Measurements from ENCODE around the gene MYO7A. TPM values are rescaled to one million over a fixed set of nuclear protein-coding genes. Genes with fewer than 3 reads are reported as not detected.

The MYO7A gene
- total RNA-seq, 1 donor from 2014 or later: 11.6 TPM

- Mint-ChIP-seq H3K27ac (ENCODE audit: unreplicated experiment) (no peak overlapping the region), H3K9me3 (ENCODE audit: unreplicated experiment) (peaks cover 6% of the 10 kb centered on the region), H3K4me1 (ENCODE audit: low read depth, unreplicated experiment) (peaks cover 13% of the 10 kb centered on the region), H3K27me3 (ENCODE audit: unreplicated experiment) (peaks cover 7% of the 10 kb centered on the region), H3K4me3 (ENCODE audit: unreplicated experiment) (no peak overlapping the region), H3K36me3 (ENCODE audit: unreplicated experiment) (no peaks in the 10 kb centered on the region)
- no peak for DNase-seq
- no peak for TF ChIP-seq CTCF (IDR thresholded peaks at IDR 0.05; ENCODE audit: partially characterized antibody, unreplicated experiment)
Observed at GRCh38 chr11:77124041-77124440, 4.0 kb upstream of the MYO7A start.

GRCh38 chr11:77124488-77124887 is 3.6 kb upstream of the MYO7A start:
- TF ChIP-seq CTCF (IDR thresholded peaks at IDR 0.05; ENCODE audit: partially characterized antibody, unreplicated experiment): no peak
- DNase-seq: no peak
- Mint-ChIP-seq H3K9me3 (ENCODE audit: unreplicated experiment) (peaks cover 6% of the 10 kb centered on the region), H3K27ac (ENCODE audit: unreplicated experiment) (no peak overlapping the region), H3K36me3 (ENCODE audit: unreplicated experiment) (no peaks in the 10 kb centered on the region), H3K4me3 (ENCODE audit: unreplicated experiment) (no peak overlapping the region), H3K4me1 (ENCODE audit: low read depth, unreplicated experiment) (peaks cover 15% of the 10 kb centered on the region), H3K27me3 (ENCODE audit: unreplicated experiment) (peaks cover 7% of the 10 kb centered on the region)

- peaks cover 7% of the 10 kb centered on the region for H3K27me3 Mint-ChIP-seq (ENCODE audit: unreplicated experiment)
- H3K9me3 Mint-ChIP-seq (ENCODE audit: unreplicated experiment): peaks cover 8% of the 10 kb centered on the region
- H3K27ac Mint-ChIP-seq (ENCODE audit: unreplicated experiment): no peak overlapping the region
- no peak for TF ChIP-seq CTCF (IDR thresholded peaks at IDR 0.05; ENCODE audit: partially characterized antibody, unreplicated experiment)
- H3K4me1 Mint-ChIP-seq (ENCODE audit: low read depth, unreplicated experiment): peaks cover 15% of the 10 kb centered on the region
- H3K36me3 Mint-ChIP-seq (ENCODE audit: unreplicated experiment): no peaks in the 10 kb centered on the region
- H3K4me3 Mint-ChIP-seq (ENCODE audit: unreplicated experiment): no peak overlapping the region
- DNase-seq: no peak
Observed at GRCh38 chr11:77125191-77125590, 2.9 kb upstream of the MYO7A start.

- no peaks in the 10 kb centered on the region for H3K36me3 Mint-ChIP-seq (ENCODE audit: unreplicated experiment)
- no peak overlapping the region for H3K27ac Mint-ChIP-seq (ENCODE audit: unreplicated experiment)
- peaks cover 7% of the 10 kb centered on the region for H3K27me3 Mint-ChIP-seq (ENCODE audit: unreplicated experiment)
- H3K9me3 Mint-ChIP-seq (ENCODE audit: unreplicated experiment): peaks cover 8% of the 10 kb centered on the region
- no peak for TF ChIP-seq CTCF (IDR thresholded peaks at IDR 0.05; ENCODE audit: partially characterized antibody, unreplicated experiment)
- no peak for DNase-seq
- peaks cover 15% of the 10 kb centered on the region for H3K4me1 Mint-ChIP-seq (ENCODE audit: low read depth, unreplicated experiment)
- H3K4me3 Mint-ChIP-seq (ENCODE audit: unreplicated experiment): no peak overlapping the region
Observed at GRCh38 chr11:77125695-77126094, 2.4 kb upstream of the MYO7A start.

GRCh38 chr11:77126156-77126775 is 1.8 kb upstream of the MYO7A start:
- no peak for DNase-seq
- TF ChIP-seq CTCF (IDR thresholded peaks at IDR 0.05; ENCODE audit: partially characterized antibody, unreplicated experiment): no peak
- Mint-ChIP-seq H3K36me3 (ENCODE audit: unreplicated experiment) (no peaks in the 10 kb centered on the region), H3K4me1 (ENCODE audit: low read depth, unreplicated experiment) (peaks cover 15% of the 10 kb centered on the region), H3K27me3 (ENCODE audit: unreplicated experiment) (peaks cover 7% of the 10 kb centered on the region), H3K9me3 (ENCODE audit: unreplicated experiment) (peaks cover 8% of the 10 kb centered on the region), H3K27ac (ENCODE audit: unreplicated experiment) (peak overlapping the region; percentile 55), H3K4me3 (ENCODE audit: unreplicated experiment) (peak overlapping the region; percentile 57)

Measured in glutamatergic neuron (in vitro differentiated cells).